H9 (cell line): Measurements from ENCODE around the gene SERINC1. TPM values are rescaled to one million over a fixed set of nuclear protein-coding genes. Genes with fewer than 3 reads are reported as not detected.

Source experiments
- DNase-seq: peaks from one replicate; pipeline ENCODE4 v3.0.0-alpha.2; 2017
- H2AFZ ChIP-seq: one replicate; pipeline ENCODE4 v1.6.1; 2013; ENCODE audit warnings: mild to moderate bottlenecking, low read length, control low read depth, moderate library complexity
- H2AK5ac ChIP-seq: 2 replicates; pipeline ENCODE4 v1.6.1; 2013; ENCODE audit warnings: low read length, control low read depth, mixed read lengths; ENCODE audit not compliant: insufficient read length
- H2BK120ac ChIP-seq: one replicate; pipeline ENCODE4 v1.6.1; 2013; ENCODE audit warnings: low read depth, mild to moderate bottlenecking, low read length, control low read depth, inconsistent platforms; ENCODE audit not compliant: poor library complexity, severe bottlenecking
- H2BK12ac ChIP-seq: 2 replicates; pipeline ENCODE4 v1.6.1; 2013; ENCODE audit warnings: low read length, control low read depth, mixed read lengths, low read depth; ENCODE audit not compliant: insufficient read length
- H2BK15ac ChIP-seq: 2 replicates; pipeline ENCODE4 v1.6.1; 2013; ENCODE audit warnings: low read depth, low read length, control low read depth
- H2BK20ac ChIP-seq: one replicate; pipeline ENCODE4 v1.6.1; 2013; ENCODE audit warnings: low read depth, mild to moderate bottlenecking, low read length, control low read depth, inconsistent platforms; ENCODE audit not compliant: poor library complexity, severe bottlenecking
- H2BK5ac ChIP-seq: 2 replicates; pipeline ENCODE4 v1.6.1; 2013; ENCODE audit warnings: low read length, control low read depth, mixed read lengths; ENCODE audit not compliant: insufficient read length
- H3K14ac ChIP-seq: 2 replicates; pipeline ENCODE4 v1.6.1; 2013; ENCODE audit warnings: low read length, control low read depth; ENCODE audit not compliant: insufficient read depth
- H3K18ac ChIP-seq: 2 replicates; pipeline ENCODE4 v1.6.1; 2013; ENCODE audit warnings: low read depth, mild to moderate bottlenecking, mixed read lengths, low read length, control low read depth; ENCODE audit not compliant: insufficient read length
- H3K23ac ChIP-seq: 2 replicates; pipeline ENCODE4 v1.6.1; 2013; ENCODE audit warnings: low read length, control low read depth, mixed read lengths, low read depth; ENCODE audit not compliant: insufficient read length
- H3K23me2 ChIP-seq: 2 replicates; pipeline ENCODE4 v1.6.1; 2013; ENCODE audit warnings: low read depth, mild to moderate bottlenecking, mixed read lengths, low read length, control low read depth; ENCODE audit not compliant: insufficient read length, poor library complexity, severe bottlenecking
- H3K27ac ChIP-seq: 2 replicates; pipeline ENCODE4 v1.5.1; 2013; ENCODE audit warnings: low read length, control low read depth, mixed read lengths, low read depth; ENCODE audit not compliant: insufficient read length
- H3K27me3 ChIP-seq: 2 replicates; pipeline ENCODE4 v1.6.1; 2013; ENCODE audit warnings: low read length, control low read depth, inconsistent platforms; ENCODE audit not compliant: insufficient read depth
- H3K4ac ChIP-seq: 2 replicates; pipeline ENCODE4 v1.6.1; 2013; ENCODE audit warnings: low read depth, mild to moderate bottlenecking, control low read depth, inconsistent platforms, low read length, moderate library complexity
- H3K4me1 ChIP-seq: 2 replicates; pipeline ENCODE4 v1.6.1; 2013; ENCODE audit warnings: low read length, control low read depth, inconsistent platforms; ENCODE audit not compliant: insufficient read depth
- H3K4me2 ChIP-seq: 2 replicates; pipeline ENCODE4 v1.6.1; 2013; ENCODE audit warnings: low read length, control low read depth, mixed read lengths; ENCODE audit not compliant: insufficient read length, insufficient read depth
- H3K56ac ChIP-seq: 2 replicates; pipeline ENCODE4 v1.6.1; 2013; ENCODE audit warnings: low read depth, mild to moderate bottlenecking, mixed read lengths, low read length, control low read depth; ENCODE audit not compliant: insufficient read length
- H3K79me1 ChIP-seq: 2 replicates; pipeline ENCODE4 v1.6.1; 2013; ENCODE audit warnings: low read depth, mild to moderate bottlenecking, moderate library complexity, low read length, control low read depth, inconsistent platforms; ENCODE audit not compliant: insufficient read depth, poor library complexity, severe bottlenecking
- H3K79me2 ChIP-seq: 2 replicates; pipeline ENCODE4 v1.6.1; 2013; ENCODE audit warnings: low read length, control low read depth, inconsistent platforms; ENCODE audit not compliant: insufficient read depth
- H3K9ac ChIP-seq: 2 replicates; pipeline ENCODE4 v1.6.1; 2013; ENCODE audit warnings: low read length, control low read depth, mixed read lengths; ENCODE audit not compliant: insufficient read length; ENCODE audit errors: extremely low read depth
- H3K9me3 ChIP-seq: one replicate; pipeline ENCODE4 v1.6.1; 2013; ENCODE audit warnings: low read depth, low read length, inconsistent platforms; ENCODE audit not compliant: control insufficient read depth
- H3T11ph ChIP-seq: one replicate; pipeline ENCODE4 v1.6.1; 2013; ENCODE audit warnings: mild to moderate bottlenecking, low read length, control low read depth, inconsistent platforms
- H4K20me1 ChIP-seq: one replicate; pipeline ENCODE4 v1.6.1; 2013; ENCODE audit not compliant: control insufficient read depth, insufficient read length, insufficient read depth
- H4K5ac ChIP-seq: 2 replicates; pipeline ENCODE4 v1.6.1; 2013; ENCODE audit warnings: low read depth, mild to moderate bottlenecking, mixed read lengths, low read length, control low read depth; ENCODE audit not compliant: insufficient read length
- H4K8ac ChIP-seq: replicated peaks from 2 replicates; pipeline ENCODE4 v1.6.1; 2013; ENCODE audit warnings: low read length, control low read depth, mixed read lengths, low read depth; ENCODE audit not compliant: insufficient read length
- H4K91ac ChIP-seq: 2 replicates; pipeline ENCODE4 v1.6.1; 2013; ENCODE audit warnings: low read depth, mild to moderate bottlenecking, moderate library complexity, mixed read lengths, low read length, control low read depth; ENCODE audit not compliant: insufficient read length
- H3K27ac Mint-ChIP-seq, 3 experiments: 2 replicates in 2 of 3; 3 replicates in 1 of 3; pipeline ENCODE4 v1.8.0; 2020 to 2021; ENCODE audit warnings: mixed read lengths in 3 of 3, mild to moderate bottlenecking in 1 of 3, moderate library complexity in 1 of 3
- H3K27me3 Mint-ChIP-seq: 2 replicates; pipeline ENCODE4 v1.8.0; 2021; ENCODE audit warnings: low read depth, mild to moderate bottlenecking, moderate library complexity, mixed read lengths
- H3K36me3 Mint-ChIP-seq, 3 experiments: 2 replicates in 2 of 3; 3 replicates in 1 of 3; pipeline ENCODE4 v1.8.0; 2020 to 2021; ENCODE audit warnings: low read depth in 3 of 3, mixed read lengths in 3 of 3; ENCODE audit not compliant: insufficient read depth in 1 of 3
- H3K4me1 Mint-ChIP-seq, 2 experiments: 2 replicates each; pipeline ENCODE4 v1.8.0; 2020; ENCODE audit warnings: mixed read lengths in 2 of 2
- H3K4me3 Mint-ChIP-seq, 2 experiments: 2 replicates in 1 of 2; 3 replicates in 1 of 2; pipeline ENCODE4 v1.8.0; 2020 to 2021; ENCODE audit warnings: mild to moderate bottlenecking in 2 of 2, mixed read lengths in 2 of 2, moderate library complexity in 1 of 2
- H3K9me3 Mint-ChIP-seq, 2 experiments: 2 replicates in 1 of 2; 3 replicates in 1 of 2; pipeline ENCODE4 v1.8.0; 2020; ENCODE audit warnings: mild to moderate bottlenecking in 2 of 2, mixed read lengths in 2 of 2, moderate library complexity in 1 of 2
- WGBS: extraction: QIAGEN DNeasy Blood & Tissue Kit; methylation state at CpG from one replicate; pipeline ENCODE4 v1.1.7; 2013; ENCODE audit warnings: missing lambda C conversion rate, low lambda C conversion rate, mixed read lengths; ENCODE audit not compliant: insufficient read length; ENCODE audit errors: extremely low coverage; 5-methylcytosine and 5-hydroxymethylcytosine counted together
- total RNA-seq: library from RNA; stranded (reverse); gene quantifications from 2 replicates; pipeline ENCODE4 v1.2.1, GENCODE V29; 2021
- TF ChIP-seq, protein P1 (sequence below): fragments of 200-600 bp; sonication (generic); conservative IDR thresholded peaks from 3 replicates; pipeline ENCODE4 v1.8.0; 2021; ENCODE audit warnings: antibody characterized with exemption, mild to moderate bottlenecking

Gene SERINC1
- total RNA-seq, 1 experiment from 2014 or later: 48.4 TPM

DNA sequence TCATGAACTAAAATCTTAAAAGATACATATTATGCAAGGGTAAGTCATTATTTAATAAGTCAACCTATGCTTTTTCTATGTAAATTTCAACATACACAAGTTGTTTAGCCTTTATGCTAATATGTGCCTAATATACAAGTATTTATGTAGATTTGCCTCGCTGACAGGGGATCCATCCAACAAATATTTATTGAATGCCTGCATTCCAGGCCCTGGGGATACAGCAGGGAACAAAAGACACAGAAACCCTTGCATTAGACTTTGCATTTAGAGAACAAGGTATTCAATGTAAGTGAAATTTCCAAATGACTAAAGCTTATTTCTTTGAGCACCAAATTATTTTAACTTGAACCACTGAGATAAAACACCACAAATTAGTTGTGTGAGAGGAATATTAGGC, 19.1 kb downstream of the SERINC1 start:
- Histone ChIP-seq H3K18ac (no peak overlapping the region), H3K4me2 (no peak overlapping the region), H3K14ac (no peak overlapping the region), H2BK20ac (no peak overlapping the region), H3K79me2 (no peaks in the 10 kb centered on the region), H2BK15ac (no peak overlapping the region), H3K56ac (no peak overlapping the region), H3T11ph (no peak overlapping the region), H3K4ac (no peak overlapping the region), H4K91ac (no peak overlapping the region), H2BK5ac (no peak overlapping the region), H3K23ac (no peak overlapping the region), H4K5ac (no peak overlapping the region), H3K4me1 (no peaks in the 10 kb centered on the region), H3K9ac (no peak overlapping the region), H3K27me3 (no peaks in the 10 kb centered on the region), H3K9me3 (no peaks in the 10 kb centered on the region), H2AFZ (no peak overlapping the region), H2BK12ac (no peak overlapping the region), H3K27ac (no peak overlapping the region), H2BK120ac (no peak overlapping the region), H3K79me1 (no peaks in the 10 kb centered on the region), H4K8ac (no peak overlapping the region), H3K23me2 (no peaks in the 10 kb centered on the region), H4K20me1 (no peaks in the 10 kb centered on the region), H2AK5ac (no peak overlapping the region)
- no CpG with 5 or more reads among the region's 1 CpG for WGBS
- Mint-ChIP-seq H3K9me3 (no peaks in the 10 kb centered on the region), H3K27me3 (no peaks in the 10 kb centered on the region), H3K4me3 (no peak overlapping the region), H3K36me3 (peaks cover 11 to 51% (median 41%) of the 10 kb centered on the region in 3 experiments; a peak in 6 of 7 replicates), H3K4me1 (peaks cover 7 to 17% of the 10 kb centered on the region in 2 experiments), H3K27ac (peak overlapping the region; percentile 69 to 94 (median 85); a peak in 5 of 7 replicates)
- TF ChIP-seq, protein P1, sequence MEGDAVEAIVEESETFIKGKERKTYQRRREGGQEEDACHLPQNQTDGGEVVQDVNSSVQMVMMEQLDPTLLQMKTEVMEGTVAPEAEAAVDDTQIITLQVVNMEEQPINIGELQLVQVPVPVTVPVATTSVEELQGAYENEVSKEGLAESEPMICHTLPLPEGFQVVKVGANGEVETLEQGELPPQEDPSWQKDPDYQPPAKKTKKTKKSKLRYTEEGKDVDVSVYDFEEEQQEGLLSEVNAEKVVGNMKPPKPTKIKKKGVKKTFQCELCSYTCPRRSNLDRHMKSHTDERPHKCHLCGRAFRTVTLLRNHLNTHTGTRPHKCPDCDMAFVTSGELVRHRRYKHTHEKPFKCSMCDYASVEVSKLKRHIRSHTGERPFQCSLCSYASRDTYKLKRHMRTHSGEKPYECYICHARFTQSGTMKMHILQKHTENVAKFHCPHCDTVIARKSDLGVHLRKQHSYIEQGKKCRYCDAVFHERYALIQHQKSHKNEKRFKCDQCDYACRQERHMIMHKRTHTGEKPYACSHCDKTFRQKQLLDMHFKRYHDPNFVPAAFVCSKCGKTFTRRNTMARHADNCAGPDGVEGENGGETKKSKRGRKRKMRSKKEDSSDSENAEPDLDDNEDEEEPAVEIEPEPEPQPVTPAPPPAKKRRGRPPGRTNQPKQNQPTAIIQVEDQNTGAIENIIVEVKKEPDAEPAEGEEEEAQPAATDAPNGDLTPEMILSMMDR: no peak
- no peak for DNase-seq
